HCT116 (cell line): ENCODE results near the gene SLIT1. TPM values are rescaled to one million over a fixed set of nuclear protein-coding genes. Genes with fewer than 3 reads are reported as not detected.

ENCODE experiments used
- ATAC-seq: fragments of 200-7000 bp; cut with Tn5 transposase; 2 replicates; pipeline ENCODE4 v1.9.1; 2020; ENCODE audit warnings: mild to moderate bottlenecking, moderate library complexity
- BruUV-seq: library from RNA; stranded (reverse); fragments of 400-500 nt; replicated peaks from 2 replicates; lab custom pipeline; 2021; lab: Mats Ljungman, UMichigan
- CTCF ChIA-PET: fragments of 300-600 bp; sonication (Branson Sonifier 250); formaldehyde crosslinking; loops from one replicate; lab custom pipeline; 2021; ENCODE audit warnings: antibody characterized with exemption; lab: Charles Lee
- POLR2A ChIA-PET: fragments of 300-600, 350-600 bp; sonication (Branson Sonifier 250); formaldehyde crosslinking; loops from one replicate; lab custom pipeline; 2021; ENCODE audit warnings: antibody characterized with exemption; lab: Charles Lee
- RAD21 ChIA-PET, 2 experiments: fragments of 300-600 bp; sonication (Branson Sonifier 250); formaldehyde crosslinking; loops; one replicate each; lab custom pipeline; 2023; ENCODE audit warnings: low total read pairs in 2 of 2; ENCODE audit not compliant: uncharacterized antibody in 2 of 2, unreplicated experiment in 2 of 2, low non-redundant PET in 1 of 2; lab: Charles Lee
- DNase-seq: peaks from one replicate; pipeline ENCODE4 v3.0.0-alpha.2; 2010; ENCODE audit warnings: low read depth, low spot score
- H2AFZ ChIP-seq: fragments of 200-600 bp; shearing (Covaris generic), sonication (generic); 2 replicates; pipeline ENCODE4 v1.6.1; 2017; ENCODE audit warnings: low read depth, mixed run types, mixed read lengths, antibody characterized with exemption, low read length; ENCODE audit not compliant: poor library complexity, severe bottlenecking
- H3K27ac ChIP-seq: 2 replicates; pipeline ENCODE4 v1.5.1; 2012; ENCODE audit warnings: low read depth, low read length
- H3K27me3 ChIP-seq: fragments of 200-600 bp; sonication (generic); 2 replicates; pipeline ENCODE4 v1.6.1; 2016; ENCODE audit warnings: mixed run types, low read length, mixed read lengths; ENCODE audit not compliant: insufficient read depth
- H3K36me3 ChIP-seq, 2 experiments: fragments of 200-500 bp in 1 of 2; fragments of 200-600 bp in 1 of 2; sonication (Bioruptor generic) in 1 of 2; sonication (generic) in 1 of 2; 2 replicates each; pipeline versions ENCODE4 v1.5.1 to v1.6.1; 2014 to 2016; ENCODE audit warnings: low read length in 2 of 2, inconsistent platforms in 1 of 2, mixed read lengths in 1 of 2, mixed run types in 1 of 2; ENCODE audit not compliant: insufficient read depth in 2 of 2, control insufficient read depth in 1 of 2
- H3K4me1 ChIP-seq, 2 experiments: fragments of 200-600 bp in 1 of 2; sonication (generic) in 1 of 2; 2 replicates each; pipeline versions ENCODE4 v1.5.1 to v1.6.1; 2012 to 2017; ENCODE audit warnings: low read length in 2 of 2, inconsistent platforms in 1 of 2, mild to moderate bottlenecking in 1 of 2, mixed read lengths in 1 of 2, mixed run types in 1 of 2, moderate library complexity in 1 of 2; ENCODE audit not compliant: insufficient read depth in 2 of 2, control insufficient read depth in 1 of 2
- H3K4me2 ChIP-seq: fragments of 200-600 bp; sonication (generic); 2 replicates; pipeline ENCODE4 v1.6.1; 2017; ENCODE audit warnings: mixed run types, low read length, mixed read lengths
- H3K4me3 ChIP-seq, 2 experiments: fragments of 200-600 bp in 1 of 2; sonication (generic) in 1 of 2; replicated peaks in 1 of 2; 2 replicates each; pipeline ENCODE4 v1.5.1; 2011 to 2016; ENCODE audit warnings: low read length in 2 of 2, control low read depth in 1 of 2, low read depth in 1 of 2, mild to moderate bottlenecking in 1 of 2, mixed read lengths in 1 of 2, mixed run types in 1 of 2
- H3K79me2 ChIP-seq: fragments of 200-600 bp; sonication (generic); 2 replicates; pipeline ENCODE4 v1.6.1; 2017; ENCODE audit warnings: mild to moderate bottlenecking, mixed run types, low read length, moderate library complexity, mixed read lengths; ENCODE audit not compliant: insufficient read depth
- H3K9ac ChIP-seq: fragments of 200-600 bp; sonication (generic); 2 replicates; pipeline ENCODE4 v1.6.1; 2016; ENCODE audit warnings: low read length, mixed read lengths
- H3K9me2 ChIP-seq: fragments of 200-600 bp; sonication (generic), shearing (Covaris generic); 2 replicates; pipeline ENCODE4 v1.6.1; 2017; ENCODE audit warnings: mixed run types, mild to moderate bottlenecking, moderate library complexity; ENCODE audit not compliant: insufficient read depth
- H3K9me3 ChIP-seq, 2 experiments: fragments of 200-500 bp in 1 of 2; fragments of 200-600 bp in 1 of 2; sonication (Bioruptor generic) in 1 of 2; sonication (generic) in 1 of 2; 2 replicates each; pipeline ENCODE4 v1.6.1; 2014 to 2017; ENCODE audit warnings: low read length in 2 of 2, mixed read lengths in 2 of 2, inconsistent platforms in 1 of 2, low read depth in 1 of 2, mild to moderate bottlenecking in 1 of 2, mixed run types in 1 of 2, moderate library complexity in 1 of 2; ENCODE audit not compliant: control insufficient read depth in 1 of 2, insufficient read depth in 1 of 2
- H4K20me1 ChIP-seq: fragments of 200-600 bp; sonication (generic), shearing (Covaris generic); 2 replicates; pipeline ENCODE4 v1.6.1; 2017; ENCODE audit warnings: mixed run types, mild to moderate bottlenecking, moderate library complexity; ENCODE audit not compliant: insufficient read depth
- CBX3 ChIP-seq: IDR thresholded peaks from 2 replicates; pipeline ENCODE4 v1.6.1; 2012; ENCODE audit warnings: low read depth
- CEBPB ChIP-seq: IDR thresholded peaks from 2 replicates; pipeline ENCODE4 v1.6.1; 2012; ENCODE audit warnings: low read depth
- EGR1 ChIP-seq: IDR thresholded peaks from 2 replicates; pipeline ENCODE4 v1.6.1; 2012; ENCODE audit warnings: low read depth
- EZH2 ChIP-seq: fragments of 200-600 bp; sonication (generic); IDR thresholded peaks from 2 replicates; pipeline ENCODE4 v1.6.1; 2017; ENCODE audit warnings: antibody characterized with exemption, mixed run types
- EZH2phosphoT487 ChIP-seq: fragments of 200-600 bp; IDR thresholded peaks from 2 replicates; pipeline ENCODE4 v1.6.1; 2018; ENCODE audit warnings: antibody characterized with exemption, borderline replicate concordance
- JUND ChIP-seq: IDR thresholded peaks from 2 replicates; pipeline ENCODE4 v1.6.1; 2012
- POLR2AphosphoS5 ChIP-seq: IDR thresholded peaks from 2 replicates; pipeline ENCODE4 v1.6.1; 2011; ENCODE audit warnings: mild to moderate bottlenecking, low read depth, low read length, moderate library complexity
- RAD21 ChIP-seq: IDR thresholded peaks from 2 replicates; pipeline ENCODE4 v1.6.1; 2012; ENCODE audit warnings: low read depth, mild to moderate bottlenecking
- SP1 ChIP-seq: IDR thresholded peaks from 2 replicates; pipeline ENCODE4 v1.6.1; 2012; ENCODE audit warnings: low read depth
- SRF ChIP-seq: IDR thresholded peaks from 2 replicates; pipeline ENCODE4 v1.6.1; 2012; ENCODE audit warnings: low read depth
- TCF7L2 ChIP-seq: IDR thresholded peaks from 2 replicates; pipeline ENCODE4 v1.7.0; 2011; ENCODE audit warnings: borderline replicate concordance, inconsistent platforms; ENCODE audit not compliant: insufficient read depth, insufficient read length; ENCODE audit errors: extremely low read depth
- YY1 ChIP-seq: IDR thresholded peaks from 2 replicates; pipeline ENCODE4 v1.6.1; 2011; ENCODE audit warnings: low read length, low read depth, moderate library complexity, mild to moderate bottlenecking; ENCODE audit not compliant: insufficient replicate concordance; ENCODE audit errors: extremely low read depth
- ZFX ChIP-seq: fragments of 450-650 bp; IDR thresholded peaks from 2 replicates; pipeline ENCODE4 v1.6.1; 2017
- intact Hi-C: fragments of 100-400 bp; cut with micrococcal nuclease; formaldehyde crosslinking; loops from 2 replicates; pipeline ENCODE4 v1.10.0; 2022
- total RNA-seq: library from RNA; stranded (reverse); gene quantifications from one replicate; pipeline ENCODE4 v1.2.1, GENCODE V29; 2021; ENCODE audit not compliant: unreplicated experiment
- TF ChIP-seq, protein P1 (sequence below): IDR thresholded peaks from 2 replicates; pipeline ENCODE4 v1.6.1; 2012; ENCODE audit warnings: low read depth
- TF ChIP-seq, protein P2 (sequence below): IDR thresholded peaks from 2 replicates; pipeline ENCODE4 v1.6.1; 2012
- TF ChIP-seq, protein P3 (sequence below), 3 experiments: fragments of 200-600 bp in 1 of 3; sonication (generic) in 1 of 3; IDR thresholded peaks in 2 of 3; conservative IDR thresholded peaks in 1 of 3; 2 replicates each; pipeline ENCODE4 v1.5.1; 2012 to 2017; ENCODE audit warnings: low read depth in 2 of 3, low read length in 2 of 3, antibody characterized with exemption in 1 of 3, borderline replicate concordance in 1 of 3, control low read depth in 1 of 3, mild to moderate bottlenecking in 1 of 3, mixed read lengths in 1 of 3, mixed run types in 1 of 3, moderate library complexity in 1 of 3; ENCODE audit not compliant: insufficient read depth in 1 of 3
- TF ChIP-seq, protein P4 (sequence below): IDR thresholded peaks from 2 replicates; pipeline ENCODE4 v1.6.1; 2011; ENCODE audit warnings: mild to moderate bottlenecking, low read length, moderate library complexity; ENCODE audit not compliant: insufficient replicate concordance; ENCODE audit errors: extremely low read depth

Gene SLIT1
- total RNA-seq, 1 experiment from 2014 or later = 0.42 TPM

DNA sequence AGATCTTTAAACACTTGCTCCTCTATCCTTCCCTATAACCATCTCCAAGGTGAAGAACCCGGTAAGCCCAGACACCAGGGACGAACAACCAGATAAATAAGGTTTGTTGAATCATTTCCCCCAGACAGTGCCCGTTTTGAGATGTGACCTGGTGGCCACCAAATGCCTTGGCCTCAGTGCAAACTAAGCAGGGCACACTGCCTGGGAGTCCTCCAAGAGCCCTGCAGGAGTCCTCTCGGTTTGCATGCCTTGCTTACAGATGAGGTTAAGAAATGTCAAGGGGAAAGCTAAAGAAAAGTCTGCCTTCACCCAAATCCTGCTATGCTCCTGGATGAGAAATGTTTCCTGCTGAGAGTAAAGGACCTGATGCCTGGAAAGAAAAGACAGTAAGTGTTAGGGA lies 31.6 kb downstream of the SLIT1 start:
- DNase-seq = no peak
- intact Hi-C loops = no loop called here
- no peak for ATAC-seq
- CTCF ChIA-PET = no interaction called here
- TF ChIP-seq CBX3 (no peak), POLR2AphosphoS5 (no peak), RAD21 (no peak), CEBPB (no peak), EGR1 (no peak), SP1 (no peak), ZFX (no peak), SRF (no peak), JUND (no peak), EZH2phosphoT487 (no peak), EZH2 (no peak), TCF7L2 (no peak), YY1 (no peak)
- TF ChIP-seq, protein P1, sequence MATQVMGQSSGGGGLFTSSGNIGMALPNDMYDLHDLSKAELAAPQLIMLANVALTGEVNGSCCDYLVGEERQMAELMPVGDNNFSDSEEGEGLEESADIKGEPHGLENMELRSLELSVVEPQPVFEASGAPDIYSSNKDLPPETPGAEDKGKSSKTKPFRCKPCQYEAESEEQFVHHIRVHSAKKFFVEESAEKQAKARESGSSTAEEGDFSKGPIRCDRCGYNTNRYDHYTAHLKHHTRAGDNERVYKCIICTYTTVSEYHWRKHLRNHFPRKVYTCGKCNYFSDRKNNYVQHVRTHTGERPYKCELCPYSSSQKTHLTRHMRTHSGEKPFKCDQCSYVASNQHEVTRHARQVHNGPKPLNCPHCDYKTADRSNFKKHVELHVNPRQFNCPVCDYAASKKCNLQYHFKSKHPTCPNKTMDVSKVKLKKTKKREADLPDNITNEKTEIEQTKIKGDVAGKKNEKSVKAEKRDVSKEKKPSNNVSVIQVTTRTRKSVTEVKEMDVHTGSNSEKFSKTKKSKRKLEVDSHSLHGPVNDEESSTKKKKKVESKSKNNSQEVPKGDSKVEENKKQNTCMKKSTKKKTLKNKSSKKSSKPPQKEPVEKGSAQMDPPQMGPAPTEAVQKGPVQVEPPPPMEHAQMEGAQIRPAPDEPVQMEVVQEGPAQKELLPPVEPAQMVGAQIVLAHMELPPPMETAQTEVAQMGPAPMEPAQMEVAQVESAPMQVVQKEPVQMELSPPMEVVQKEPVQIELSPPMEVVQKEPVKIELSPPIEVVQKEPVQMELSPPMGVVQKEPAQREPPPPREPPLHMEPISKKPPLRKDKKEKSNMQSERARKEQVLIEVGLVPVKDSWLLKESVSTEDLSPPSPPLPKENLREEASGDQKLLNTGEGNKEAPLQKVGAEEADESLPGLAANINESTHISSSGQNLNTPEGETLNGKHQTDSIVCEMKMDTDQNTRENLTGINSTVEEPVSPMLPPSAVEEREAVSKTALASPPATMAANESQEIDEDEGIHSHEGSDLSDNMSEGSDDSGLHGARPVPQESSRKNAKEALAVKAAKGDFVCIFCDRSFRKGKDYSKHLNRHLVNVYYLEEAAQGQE = no peak
- TF ChIP-seq, protein P2, sequence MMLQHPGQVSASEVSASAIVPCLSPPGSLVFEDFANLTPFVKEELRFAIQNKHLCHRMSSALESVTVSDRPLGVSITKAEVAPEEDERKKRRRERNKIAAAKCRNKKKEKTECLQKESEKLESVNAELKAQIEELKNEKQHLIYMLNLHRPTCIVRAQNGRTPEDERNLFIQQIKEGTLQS = no peak
- TF ChIP-seq, protein P3, sequence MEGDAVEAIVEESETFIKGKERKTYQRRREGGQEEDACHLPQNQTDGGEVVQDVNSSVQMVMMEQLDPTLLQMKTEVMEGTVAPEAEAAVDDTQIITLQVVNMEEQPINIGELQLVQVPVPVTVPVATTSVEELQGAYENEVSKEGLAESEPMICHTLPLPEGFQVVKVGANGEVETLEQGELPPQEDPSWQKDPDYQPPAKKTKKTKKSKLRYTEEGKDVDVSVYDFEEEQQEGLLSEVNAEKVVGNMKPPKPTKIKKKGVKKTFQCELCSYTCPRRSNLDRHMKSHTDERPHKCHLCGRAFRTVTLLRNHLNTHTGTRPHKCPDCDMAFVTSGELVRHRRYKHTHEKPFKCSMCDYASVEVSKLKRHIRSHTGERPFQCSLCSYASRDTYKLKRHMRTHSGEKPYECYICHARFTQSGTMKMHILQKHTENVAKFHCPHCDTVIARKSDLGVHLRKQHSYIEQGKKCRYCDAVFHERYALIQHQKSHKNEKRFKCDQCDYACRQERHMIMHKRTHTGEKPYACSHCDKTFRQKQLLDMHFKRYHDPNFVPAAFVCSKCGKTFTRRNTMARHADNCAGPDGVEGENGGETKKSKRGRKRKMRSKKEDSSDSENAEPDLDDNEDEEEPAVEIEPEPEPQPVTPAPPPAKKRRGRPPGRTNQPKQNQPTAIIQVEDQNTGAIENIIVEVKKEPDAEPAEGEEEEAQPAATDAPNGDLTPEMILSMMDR (IDR thresholded peaks at IDR 0.05 in 2 of 3, conservative IDR thresholded peaks at IDR 0.05 in 1 of 3; ENCODE audit: borderline replicate concordance in 1 of 3, insufficient read depth in 1 of 3, low read depth in 2 of 3, low read length in 2 of 3) = no peak
- TF ChIP-seq, protein P4, sequence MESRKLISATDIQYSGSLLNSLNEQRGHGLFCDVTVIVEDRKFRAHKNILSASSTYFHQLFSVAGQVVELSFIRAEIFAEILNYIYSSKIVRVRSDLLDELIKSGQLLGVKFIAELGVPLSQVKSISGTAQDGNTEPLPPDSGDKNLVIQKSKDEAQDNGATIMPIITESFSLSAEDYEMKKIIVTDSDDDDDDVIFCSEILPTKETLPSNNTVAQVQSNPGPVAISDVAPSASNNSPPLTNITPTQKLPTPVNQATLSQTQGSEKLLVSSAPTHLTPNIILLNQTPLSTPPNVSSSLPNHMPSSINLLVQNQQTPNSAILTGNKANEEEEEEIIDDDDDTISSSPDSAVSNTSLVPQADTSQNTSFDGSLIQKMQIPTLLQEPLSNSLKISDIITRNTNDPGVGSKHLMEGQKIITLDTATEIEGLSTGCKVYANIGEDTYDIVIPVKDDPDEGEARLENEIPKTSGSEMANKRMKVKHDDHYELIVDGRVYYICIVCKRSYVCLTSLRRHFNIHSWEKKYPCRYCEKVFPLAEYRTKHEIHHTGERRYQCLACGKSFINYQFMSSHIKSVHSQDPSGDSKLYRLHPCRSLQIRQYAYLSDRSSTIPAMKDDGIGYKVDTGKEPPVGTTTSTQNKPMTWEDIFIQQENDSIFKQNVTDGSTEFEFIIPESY = no peak
- no peaks in the 10 kb centered on the region for H3K36me3 ChIP-seq
- POLR2A ChIA-PET = no interaction called here
- no peaks in the 10 kb centered on the region for H3K9me3 ChIP-seq
- RAD21 ChIA-PET = no interaction called here
- no peaks in the 10 kb centered on the region for H4K20me1 ChIP-seq
- no peak overlapping the region for H3K4me3 ChIP-seq
- no peak overlapping the region for H3K9ac ChIP-seq
- H3K4me1 ChIP-seq = no peaks in the 10 kb centered on the region
- no peak overlapping the region for H3K27ac ChIP-seq
- H3K79me2 ChIP-seq = no peaks in the 10 kb centered on the region
- no peak overlapping the region for H2AFZ ChIP-seq
- H3K4me2 ChIP-seq = no peak overlapping the region
- peaks cover 2% of the 10 kb centered on the region; the same call in 1 of the 2 replicates for H3K27me3 ChIP-seq
- peaks cover 3% of the 10 kb centered on the region; the same call in 1 of the 2 replicates for H3K9me2 ChIP-seq
- no TSS peak for BruUV-seq
